Transverse colon (tissue), 4 donors: ENCODE data around the gene EMILIN2.

Experiments used
- EP300 ChIP-seq: sonication (generic); formaldehyde crosslinking; IDR thresholded peaks from one replicate; pipeline ENCODE4 v1.6.1; 2017; ENCODE audit warnings: antibody characterized with exemption, low read depth
- POLR2A ChIP-seq: fragments of 450-650 bp; IDR thresholded peaks from one replicate; pipeline ENCODE4 v1.6.1; 2016; ENCODE audit warnings: antibody characterized with exemption, mild to moderate bottlenecking, moderate library complexity
- POLR2AphosphoS5 ChIP-seq, 3 donors: sonication (generic); formaldehyde crosslinking; IDR thresholded peaks; one replicate each; pipeline ENCODE4 v1.6.1; 2016; ENCODE audit warnings: antibody characterized with exemption in 3 of 3
- TF ChIP-seq, protein P1 (sequence below), 5 experiments: fragments of 200-600 bp in 3 of 5; fragments of 450-650 bp in 2 of 5; sonication (generic) in 3 of 5; IDR thresholded peaks; 1 replicate in 2 of 5; 2 replicates in 3 of 5; pipeline ENCODE4 v1.5.1; 2016 to 2017; ENCODE audit warnings: antibody characterized with exemption in 5 of 5, inconsistent platforms in 3 of 5, mild to moderate bottlenecking in 2 of 5, moderate library complexity in 1 of 5

DNA sequence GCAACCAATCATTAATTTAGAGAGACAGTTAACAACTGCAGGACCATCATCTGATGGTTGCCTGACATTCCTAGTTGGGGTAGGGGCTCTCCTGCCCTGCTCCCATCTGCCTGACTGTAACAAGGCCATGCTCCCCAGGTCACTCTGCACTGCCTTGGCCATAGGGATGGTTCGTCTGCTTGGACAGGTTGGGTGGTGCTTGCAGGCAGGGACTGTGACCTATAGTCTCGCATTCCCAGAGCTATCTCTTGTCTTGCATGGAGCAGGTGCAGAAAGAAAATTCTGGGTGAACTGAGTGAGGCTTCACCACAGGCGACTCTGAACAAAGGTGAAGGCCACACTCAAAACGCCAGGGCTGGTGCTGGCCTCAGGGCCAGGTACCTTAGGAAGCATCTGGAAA, 64.7 kb downstream of the EMILIN2 start:
- TF ChIP-seq, protein P1, sequence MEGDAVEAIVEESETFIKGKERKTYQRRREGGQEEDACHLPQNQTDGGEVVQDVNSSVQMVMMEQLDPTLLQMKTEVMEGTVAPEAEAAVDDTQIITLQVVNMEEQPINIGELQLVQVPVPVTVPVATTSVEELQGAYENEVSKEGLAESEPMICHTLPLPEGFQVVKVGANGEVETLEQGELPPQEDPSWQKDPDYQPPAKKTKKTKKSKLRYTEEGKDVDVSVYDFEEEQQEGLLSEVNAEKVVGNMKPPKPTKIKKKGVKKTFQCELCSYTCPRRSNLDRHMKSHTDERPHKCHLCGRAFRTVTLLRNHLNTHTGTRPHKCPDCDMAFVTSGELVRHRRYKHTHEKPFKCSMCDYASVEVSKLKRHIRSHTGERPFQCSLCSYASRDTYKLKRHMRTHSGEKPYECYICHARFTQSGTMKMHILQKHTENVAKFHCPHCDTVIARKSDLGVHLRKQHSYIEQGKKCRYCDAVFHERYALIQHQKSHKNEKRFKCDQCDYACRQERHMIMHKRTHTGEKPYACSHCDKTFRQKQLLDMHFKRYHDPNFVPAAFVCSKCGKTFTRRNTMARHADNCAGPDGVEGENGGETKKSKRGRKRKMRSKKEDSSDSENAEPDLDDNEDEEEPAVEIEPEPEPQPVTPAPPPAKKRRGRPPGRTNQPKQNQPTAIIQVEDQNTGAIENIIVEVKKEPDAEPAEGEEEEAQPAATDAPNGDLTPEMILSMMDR (IDR thresholded peaks at IDR 0.05), result no peak
- TF ChIP-seq POLR2A (no peak), EP300 (no peak), POLR2AphosphoS5 (IDR thresholded peaks at IDR 0.05) (no peak)
